ENCODE data around the gene HBG2.

The HBG2 gene

DNA sequence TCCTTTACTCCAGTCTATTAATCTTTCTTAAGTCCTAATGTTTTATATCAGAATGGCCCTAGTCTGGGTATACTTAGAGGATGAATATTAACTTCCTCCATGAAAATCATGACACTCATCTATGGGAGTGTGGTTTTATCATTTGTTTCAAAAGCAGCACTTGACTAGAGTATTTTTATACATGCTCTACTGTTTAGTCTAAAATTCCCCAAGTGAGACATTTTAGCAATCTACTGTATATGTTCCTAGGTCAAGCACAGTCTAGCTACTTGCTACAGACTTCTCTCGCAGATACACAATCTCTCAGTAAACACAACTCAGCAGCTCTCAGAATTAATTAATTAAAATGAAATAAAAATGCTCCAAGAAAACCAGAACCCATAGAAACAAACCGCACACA, 24.8 kb downstream of the HBG2 start:
- TF ChIP-seq SIN3A (IDR thresholded peaks at IDR 0.05; ENCODE audit: borderline replicate concordance, insufficient read depth, low read length) (no peak), FOXP2 (optimal IDR thresholded peaks at IDR 0.05; ENCODE audit: borderline replicate concordance, extremely low read depth, extremely low read length, insufficient read depth) (no peak), TAF1 (IDR thresholded peaks at IDR 0.05; ENCODE audit: borderline replicate concordance, insufficient read depth, low read length) (no peak), POLR2AphosphoS5 (IDR thresholded peaks at IDR 0.05; ENCODE audit: low read depth, low read length) (no peak)
- TF ChIP-seq, protein P1, sequence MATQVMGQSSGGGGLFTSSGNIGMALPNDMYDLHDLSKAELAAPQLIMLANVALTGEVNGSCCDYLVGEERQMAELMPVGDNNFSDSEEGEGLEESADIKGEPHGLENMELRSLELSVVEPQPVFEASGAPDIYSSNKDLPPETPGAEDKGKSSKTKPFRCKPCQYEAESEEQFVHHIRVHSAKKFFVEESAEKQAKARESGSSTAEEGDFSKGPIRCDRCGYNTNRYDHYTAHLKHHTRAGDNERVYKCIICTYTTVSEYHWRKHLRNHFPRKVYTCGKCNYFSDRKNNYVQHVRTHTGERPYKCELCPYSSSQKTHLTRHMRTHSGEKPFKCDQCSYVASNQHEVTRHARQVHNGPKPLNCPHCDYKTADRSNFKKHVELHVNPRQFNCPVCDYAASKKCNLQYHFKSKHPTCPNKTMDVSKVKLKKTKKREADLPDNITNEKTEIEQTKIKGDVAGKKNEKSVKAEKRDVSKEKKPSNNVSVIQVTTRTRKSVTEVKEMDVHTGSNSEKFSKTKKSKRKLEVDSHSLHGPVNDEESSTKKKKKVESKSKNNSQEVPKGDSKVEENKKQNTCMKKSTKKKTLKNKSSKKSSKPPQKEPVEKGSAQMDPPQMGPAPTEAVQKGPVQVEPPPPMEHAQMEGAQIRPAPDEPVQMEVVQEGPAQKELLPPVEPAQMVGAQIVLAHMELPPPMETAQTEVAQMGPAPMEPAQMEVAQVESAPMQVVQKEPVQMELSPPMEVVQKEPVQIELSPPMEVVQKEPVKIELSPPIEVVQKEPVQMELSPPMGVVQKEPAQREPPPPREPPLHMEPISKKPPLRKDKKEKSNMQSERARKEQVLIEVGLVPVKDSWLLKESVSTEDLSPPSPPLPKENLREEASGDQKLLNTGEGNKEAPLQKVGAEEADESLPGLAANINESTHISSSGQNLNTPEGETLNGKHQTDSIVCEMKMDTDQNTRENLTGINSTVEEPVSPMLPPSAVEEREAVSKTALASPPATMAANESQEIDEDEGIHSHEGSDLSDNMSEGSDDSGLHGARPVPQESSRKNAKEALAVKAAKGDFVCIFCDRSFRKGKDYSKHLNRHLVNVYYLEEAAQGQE (IDR thresholded peaks at IDR 0.05; ENCODE audit: insufficient read depth in 1 of 2, low read depth in 2 of 2, low read length in 2 of 2) = no peak

DNA sequence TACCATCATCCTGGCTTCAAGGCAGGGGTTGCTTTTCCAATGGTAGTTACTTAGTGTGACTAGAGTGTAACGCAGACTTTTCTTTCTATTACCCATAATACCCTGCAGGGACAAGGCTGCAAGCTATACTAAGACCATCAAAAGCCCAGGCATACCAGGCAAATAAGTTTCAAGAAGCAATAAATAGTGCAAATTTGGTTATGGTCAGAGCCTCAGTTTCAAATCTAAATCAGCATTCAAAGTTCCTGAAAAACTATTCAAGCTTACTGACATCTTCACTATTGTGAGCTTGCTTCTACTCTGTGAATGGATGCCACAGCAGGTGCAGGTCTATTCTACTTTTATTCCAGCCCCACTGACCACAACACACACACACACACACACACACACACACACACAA, 25.2 kb downstream of the HBG2 start:
- no peak for TF ChIP-seq SIN3A (IDR thresholded peaks at IDR 0.05; ENCODE audit: borderline replicate concordance, insufficient read depth, low read length)
- TF ChIP-seq, protein P1 (IDR thresholded peaks at IDR 0.05; ENCODE audit: insufficient read depth in 1 of 2, low read depth in 2 of 2, low read length in 2 of 2) = no peak
- no peak for TF ChIP-seq TAF1 (IDR thresholded peaks at IDR 0.05; ENCODE audit: borderline replicate concordance, insufficient read depth, low read length)
- TF ChIP-seq POLR2AphosphoS5 (IDR thresholded peaks at IDR 0.05; ENCODE audit: low read depth, low read length) = no peak
- TF ChIP-seq FOXP2 (optimal IDR thresholded peaks at IDR 0.05; ENCODE audit: borderline replicate concordance, extremely low read depth, extremely low read length, insufficient read depth) = no peak

DNA sequence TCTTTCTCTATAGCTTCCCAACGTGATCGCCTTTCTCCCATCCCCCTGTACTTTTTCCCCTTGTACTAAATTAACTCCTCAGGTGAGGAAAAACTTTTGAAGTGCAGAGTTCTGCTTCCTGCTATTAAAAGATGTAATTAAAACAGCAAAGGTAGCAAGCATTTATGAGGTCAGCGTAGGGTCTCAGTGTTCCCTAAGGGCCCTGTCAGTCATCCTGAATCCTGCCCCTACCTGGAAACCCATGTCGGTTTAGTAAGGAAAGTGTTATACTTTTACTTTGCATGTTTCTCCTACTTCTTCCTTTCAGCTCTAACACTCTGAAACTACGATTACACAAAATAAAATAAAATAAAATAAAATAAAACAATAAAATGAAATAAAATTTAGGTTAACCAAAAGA, 26.5 kb downstream of the HBG2 start:
- TF ChIP-seq POLR2AphosphoS5 (IDR thresholded peaks at IDR 0.05; ENCODE audit: low read depth, low read length) (no peak), TAF1 (IDR thresholded peaks at IDR 0.05; ENCODE audit: borderline replicate concordance, insufficient read depth, low read length) (no peak), FOXP2 (optimal IDR thresholded peaks at IDR 0.05; ENCODE audit: borderline replicate concordance, extremely low read depth, extremely low read length, insufficient read depth) (no peak), SIN3A (IDR thresholded peaks at IDR 0.05; ENCODE audit: borderline replicate concordance, insufficient read depth, low read length) (no peak)
- TF ChIP-seq, protein P1 (IDR thresholded peaks at IDR 0.05; ENCODE audit: insufficient read depth in 1 of 2, low read depth in 2 of 2, low read length in 2 of 2) = no peak

DNA sequence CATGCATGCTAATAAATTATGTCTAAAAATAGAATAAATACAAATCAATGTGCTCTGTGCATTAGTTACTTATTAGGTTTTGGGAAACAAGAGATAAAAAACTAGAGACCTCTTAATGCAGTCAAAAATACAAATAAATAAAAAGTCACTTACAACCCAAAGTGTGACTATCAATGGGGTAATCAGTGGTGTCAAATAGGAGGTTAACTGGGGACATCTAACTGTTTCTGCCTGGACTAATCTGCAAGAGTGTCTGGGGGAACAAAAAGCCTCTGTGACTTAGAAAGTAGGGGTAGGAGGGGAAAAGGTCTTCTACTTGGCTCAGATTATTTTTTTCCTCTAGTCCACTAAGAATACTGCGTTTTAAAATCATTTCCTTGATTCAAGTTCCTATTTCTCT, 26.9 kb downstream of the HBG2 start:
- TF ChIP-seq POLR2AphosphoS5 (IDR thresholded peaks at IDR 0.05; ENCODE audit: low read depth, low read length) = no peak

DNA sequence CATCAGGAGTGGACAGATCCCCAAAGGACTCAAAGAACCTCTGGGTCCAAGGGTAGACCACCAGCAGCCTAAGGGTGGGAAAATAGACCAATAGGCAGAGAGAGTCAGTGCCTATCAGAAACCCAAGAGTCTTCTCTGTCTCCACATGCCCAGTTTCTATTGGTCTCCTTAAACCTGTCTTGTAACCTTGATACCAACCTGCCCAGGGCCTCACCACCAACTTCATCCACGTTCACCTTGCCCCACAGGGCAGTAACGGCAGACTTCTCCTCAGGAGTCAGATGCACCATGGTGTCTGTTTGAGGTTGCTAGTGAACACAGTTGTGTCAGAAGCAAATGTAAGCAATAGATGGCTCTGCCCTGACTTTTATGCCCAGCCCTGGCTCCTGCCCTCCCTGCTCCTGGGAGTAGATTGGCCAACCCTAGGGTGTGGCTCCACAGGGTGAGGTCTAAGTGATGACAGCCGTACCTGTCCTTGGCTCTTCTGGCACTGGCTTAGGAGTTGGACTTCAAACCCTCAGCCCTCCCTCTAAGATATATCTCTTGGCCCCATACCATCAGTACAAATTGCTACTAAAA, 27.8 kb downstream of the HBG2 start, which contains the start of gene HBB:
HBB (minus strand) TSS at position 340 of the 579 bp plus-strand sequence; CDS start at position 290, 50 bp downstream.
- TF ChIP-seq, protein P1 (IDR thresholded peaks at IDR 0.05; ENCODE audit: insufficient read depth in 1 of 2, low read depth in 2 of 2, low read length in 2 of 2) = no peak
- TF ChIP-seq TAF1 (IDR thresholded peaks at IDR 0.05; ENCODE audit: borderline replicate concordance, insufficient read depth, low read length) (no peak), POLR2AphosphoS5 (IDR thresholded peaks at IDR 0.05; ENCODE audit: low read depth, low read length) (no peak), FOXP2 (optimal IDR thresholded peaks at IDR 0.05; ENCODE audit: borderline replicate concordance, extremely low read depth, extremely low read length, insufficient read depth) (no peak), SIN3A (IDR thresholded peaks at IDR 0.05; ENCODE audit: borderline replicate concordance, insufficient read depth, low read length) (no peak)

Measured in PFSK-1 (cell line).